H9 (cell line): ENCODE data around the gene NANOS3. TPM values are rescaled to one million over a fixed set of nuclear protein-coding genes. Genes with fewer than 3 reads are reported as not detected.

Experiments
- DNase-seq: peaks from one replicate; pipeline ENCODE4 v3.0.0-alpha.2; 2017
- H2AFZ ChIP-seq: one replicate; pipeline ENCODE4 v1.6.1; 2013; ENCODE audit warnings: mild to moderate bottlenecking, low read length, control low read depth, moderate library complexity
- H2AK5ac ChIP-seq: 2 replicates; pipeline ENCODE4 v1.6.1; 2013; ENCODE audit warnings: low read length, control low read depth, mixed read lengths; ENCODE audit not compliant: insufficient read length
- H2BK120ac ChIP-seq: one replicate; pipeline ENCODE4 v1.6.1; 2013; ENCODE audit warnings: low read depth, mild to moderate bottlenecking, low read length, control low read depth, inconsistent platforms; ENCODE audit not compliant: poor library complexity, severe bottlenecking
- H2BK12ac ChIP-seq: 2 replicates; pipeline ENCODE4 v1.6.1; 2013; ENCODE audit warnings: low read length, control low read depth, mixed read lengths, low read depth; ENCODE audit not compliant: insufficient read length
- H2BK15ac ChIP-seq: 2 replicates; pipeline ENCODE4 v1.6.1; 2013; ENCODE audit warnings: low read depth, low read length, control low read depth
- H2BK20ac ChIP-seq: one replicate; pipeline ENCODE4 v1.6.1; 2013; ENCODE audit warnings: low read depth, mild to moderate bottlenecking, low read length, control low read depth, inconsistent platforms; ENCODE audit not compliant: poor library complexity, severe bottlenecking
- H2BK5ac ChIP-seq: 2 replicates; pipeline ENCODE4 v1.6.1; 2013; ENCODE audit warnings: low read length, control low read depth, mixed read lengths; ENCODE audit not compliant: insufficient read length
- H3K14ac ChIP-seq: 2 replicates; pipeline ENCODE4 v1.6.1; 2013; ENCODE audit warnings: low read length, control low read depth; ENCODE audit not compliant: insufficient read depth
- H3K18ac ChIP-seq: 2 replicates; pipeline ENCODE4 v1.6.1; 2013; ENCODE audit warnings: low read depth, mild to moderate bottlenecking, mixed read lengths, low read length, control low read depth; ENCODE audit not compliant: insufficient read length
- H3K23ac ChIP-seq: 2 replicates; pipeline ENCODE4 v1.6.1; 2013; ENCODE audit warnings: low read length, control low read depth, mixed read lengths, low read depth; ENCODE audit not compliant: insufficient read length
- H3K23me2 ChIP-seq: 2 replicates; pipeline ENCODE4 v1.6.1; 2013; ENCODE audit warnings: low read depth, mild to moderate bottlenecking, mixed read lengths, low read length, control low read depth; ENCODE audit not compliant: insufficient read length, poor library complexity, severe bottlenecking
- H3K27ac ChIP-seq: 2 replicates; pipeline ENCODE4 v1.5.1; 2013; ENCODE audit warnings: low read length, control low read depth, mixed read lengths, low read depth; ENCODE audit not compliant: insufficient read length
- H3K27me3 ChIP-seq: 2 replicates; pipeline ENCODE4 v1.6.1; 2013; ENCODE audit warnings: low read length, control low read depth, inconsistent platforms; ENCODE audit not compliant: insufficient read depth
- H3K4ac ChIP-seq: 2 replicates; pipeline ENCODE4 v1.6.1; 2013; ENCODE audit warnings: low read depth, mild to moderate bottlenecking, control low read depth, inconsistent platforms, low read length, moderate library complexity
- H3K4me1 ChIP-seq: 2 replicates; pipeline ENCODE4 v1.6.1; 2013; ENCODE audit warnings: low read length, control low read depth, inconsistent platforms; ENCODE audit not compliant: insufficient read depth
- H3K4me2 ChIP-seq: 2 replicates; pipeline ENCODE4 v1.6.1; 2013; ENCODE audit warnings: low read length, control low read depth, mixed read lengths; ENCODE audit not compliant: insufficient read length, insufficient read depth
- H3K56ac ChIP-seq: 2 replicates; pipeline ENCODE4 v1.6.1; 2013; ENCODE audit warnings: low read depth, mild to moderate bottlenecking, mixed read lengths, low read length, control low read depth; ENCODE audit not compliant: insufficient read length
- H3K79me1 ChIP-seq: 2 replicates; pipeline ENCODE4 v1.6.1; 2013; ENCODE audit warnings: low read depth, mild to moderate bottlenecking, moderate library complexity, low read length, control low read depth, inconsistent platforms; ENCODE audit not compliant: insufficient read depth, poor library complexity, severe bottlenecking
- H3K79me2 ChIP-seq: 2 replicates; pipeline ENCODE4 v1.6.1; 2013; ENCODE audit warnings: low read length, control low read depth, inconsistent platforms; ENCODE audit not compliant: insufficient read depth
- H3K9ac ChIP-seq: 2 replicates; pipeline ENCODE4 v1.6.1; 2013; ENCODE audit warnings: low read length, control low read depth, mixed read lengths; ENCODE audit not compliant: insufficient read length; ENCODE audit errors: extremely low read depth
- H3K9me3 ChIP-seq: one replicate; pipeline ENCODE4 v1.6.1; 2013; ENCODE audit warnings: low read depth, low read length, inconsistent platforms; ENCODE audit not compliant: control insufficient read depth
- H3T11ph ChIP-seq: one replicate; pipeline ENCODE4 v1.6.1; 2013; ENCODE audit warnings: mild to moderate bottlenecking, low read length, control low read depth, inconsistent platforms
- H4K20me1 ChIP-seq: one replicate; pipeline ENCODE4 v1.6.1; 2013; ENCODE audit not compliant: control insufficient read depth, insufficient read length, insufficient read depth
- H4K5ac ChIP-seq: 2 replicates; pipeline ENCODE4 v1.6.1; 2013; ENCODE audit warnings: low read depth, mild to moderate bottlenecking, mixed read lengths, low read length, control low read depth; ENCODE audit not compliant: insufficient read length
- H4K8ac ChIP-seq: replicated peaks from 2 replicates; pipeline ENCODE4 v1.6.1; 2013; ENCODE audit warnings: low read length, control low read depth, mixed read lengths, low read depth; ENCODE audit not compliant: insufficient read length
- H4K91ac ChIP-seq: 2 replicates; pipeline ENCODE4 v1.6.1; 2013; ENCODE audit warnings: low read depth, mild to moderate bottlenecking, moderate library complexity, mixed read lengths, low read length, control low read depth; ENCODE audit not compliant: insufficient read length
- H3K27ac Mint-ChIP-seq, 3 experiments: 2 replicates in 2 of 3; 3 replicates in 1 of 3; pipeline ENCODE4 v1.8.0; 2020 to 2021; ENCODE audit warnings: mixed read lengths in 3 of 3, mild to moderate bottlenecking in 1 of 3, moderate library complexity in 1 of 3
- H3K27me3 Mint-ChIP-seq: 2 replicates; pipeline ENCODE4 v1.8.0; 2021; ENCODE audit warnings: low read depth, mild to moderate bottlenecking, moderate library complexity, mixed read lengths
- H3K36me3 Mint-ChIP-seq, 3 experiments: 2 replicates in 2 of 3; 3 replicates in 1 of 3; pipeline ENCODE4 v1.8.0; 2020 to 2021; ENCODE audit warnings: low read depth in 3 of 3, mixed read lengths in 3 of 3; ENCODE audit not compliant: insufficient read depth in 1 of 3
- H3K4me1 Mint-ChIP-seq, 2 experiments: 2 replicates each; pipeline ENCODE4 v1.8.0; 2020; ENCODE audit warnings: mixed read lengths in 2 of 2
- H3K4me3 Mint-ChIP-seq, 2 experiments: 2 replicates in 1 of 2; 3 replicates in 1 of 2; pipeline ENCODE4 v1.8.0; 2020 to 2021; ENCODE audit warnings: mild to moderate bottlenecking in 2 of 2, mixed read lengths in 2 of 2, moderate library complexity in 1 of 2
- H3K9me3 Mint-ChIP-seq, 2 experiments: 2 replicates in 1 of 2; 3 replicates in 1 of 2; pipeline ENCODE4 v1.8.0; 2020; ENCODE audit warnings: mild to moderate bottlenecking in 2 of 2, mixed read lengths in 2 of 2, moderate library complexity in 1 of 2
- CTCF ChIP-seq: fragments of 200-600 bp; sonication (generic); conservative IDR thresholded peaks from 3 replicates; pipeline ENCODE4 v1.8.0; 2021; ENCODE audit warnings: antibody characterized with exemption, mild to moderate bottlenecking
- WGBS: extraction: QIAGEN DNeasy Blood & Tissue Kit; methylation state at CpG from one replicate; pipeline ENCODE4 v1.1.7; 2013; ENCODE audit warnings: missing lambda C conversion rate, low lambda C conversion rate, mixed read lengths; ENCODE audit not compliant: insufficient read length; ENCODE audit errors: extremely low coverage; 5-methylcytosine and 5-hydroxymethylcytosine counted together
- total RNA-seq: library from RNA; stranded (reverse); gene quantifications from 2 replicates; pipeline ENCODE4 v1.2.1, GENCODE V29; 2021

The NANOS3 gene
- total RNA-seq, 1 experiment from 2014 or later: not detected

DNA sequence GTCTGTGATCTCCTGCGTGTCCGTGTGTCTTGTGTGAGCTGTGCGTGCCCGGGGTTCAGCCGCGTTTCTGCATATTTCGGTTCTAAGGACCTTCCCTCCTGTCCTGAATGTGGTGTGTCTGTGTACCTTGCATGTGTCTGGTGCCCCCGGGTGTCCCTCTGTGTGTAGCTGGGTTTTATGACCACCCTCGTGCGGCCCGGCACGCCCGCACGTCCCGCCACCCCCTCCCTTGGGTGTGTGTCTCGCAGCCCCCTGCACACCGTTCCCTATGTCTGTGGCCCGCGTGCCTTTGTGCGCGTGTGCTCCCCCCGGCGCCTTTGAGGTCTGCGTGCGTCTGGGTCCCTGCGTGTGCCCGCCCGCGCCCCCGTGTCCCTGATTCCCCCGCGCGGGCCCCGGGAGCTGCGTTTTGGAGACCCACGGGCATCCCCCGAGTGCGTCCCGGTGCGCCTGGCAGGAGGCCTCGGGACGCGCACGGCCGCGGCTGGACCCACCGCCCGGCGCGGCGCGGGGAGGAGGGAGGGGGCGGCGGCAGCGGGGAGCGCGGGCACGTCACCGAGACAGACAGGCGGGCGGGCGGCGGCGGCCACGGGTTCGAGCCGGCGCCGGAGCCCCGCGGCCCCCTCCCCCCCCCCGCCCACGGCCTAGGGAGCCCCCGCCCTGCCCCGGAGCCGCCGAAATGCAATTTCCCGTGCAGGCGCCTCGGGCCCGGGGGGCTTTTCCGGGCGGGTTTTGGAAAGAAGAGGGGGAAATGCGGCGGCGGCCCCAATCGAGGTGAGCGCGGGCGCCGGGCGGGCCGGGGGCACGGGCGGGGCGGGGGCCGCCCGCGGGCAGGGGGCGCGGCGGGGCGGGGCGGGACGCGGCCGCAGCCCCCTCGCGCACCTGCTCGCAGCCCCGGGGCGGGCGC, 12.0 kb upstream of the NANOS3 start:
- Histone ChIP-seq H3T11ph (no peak overlapping the region), H3K27me3 (peaks cover 22% of the 10 kb centered on the region; the same call in 1 of the 2 replicates), H3K79me2 (no peaks in the 10 kb centered on the region), H2AK5ac (no peak overlapping the region), H3K79me1 (no peaks in the 10 kb centered on the region), H3K4ac (no peak overlapping the region), H2BK5ac (no peak overlapping the region), H3K4me2 (no peak overlapping the region), H3K18ac (no peak overlapping the region), H3K23ac (no peak overlapping the region), H4K8ac (no peak overlapping the region), H3K4me1 (no peaks in the 10 kb centered on the region), H4K20me1 (no peaks in the 10 kb centered on the region), H3K9ac (no peak overlapping the region), H3K56ac (no peak overlapping the region), H3K9me3 (no peaks in the 10 kb centered on the region), H3K27ac (no peak overlapping the region), H2BK15ac (no peak overlapping the region), H2BK120ac (no peak overlapping the region), H4K5ac (no peak overlapping the region), H2BK12ac (no peak overlapping the region), H2AFZ (no peak overlapping the region), H2BK20ac (no peak overlapping the region), H3K14ac (no peak overlapping the region), H3K23me2 (peaks cover 2% of the 10 kb centered on the region), H4K91ac (no peak overlapping the region)
- Mint-ChIP-seq H3K27ac (no peak overlapping the region; a peak in 1 of 7 replicates), H3K4me3 (peak overlapping the region; percentile 53 to 80), H3K27me3 (peaks cover 67% of the 10 kb centered on the region), H3K9me3 (no peaks in the 10 kb centered on the region), H3K4me1 (peaks cover 18 to 32% of the 10 kb centered on the region in 2 experiments), H3K36me3 (no peaks in the 10 kb centered on the region; a peak in 2 of 7 replicates)
- no CpG with 5 or more reads among the region's 113 CpGs for WGBS
- TF ChIP-seq CTCF: no peak
- DNase-seq: no peak
